ENCODE data around the gene TSEN15. TPM values are rescaled to one million over a fixed set of nuclear protein-coding genes. Genes with fewer than 3 reads are reported as not detected.

Gene TSEN15
- total and polyA plus RNA-seq, 10 of the 15 experiments (the other 5 are each of a cell fraction or from before 2014, with no cell fraction given): 21.1 to 136 (median 70.2) TPM

DNA sequence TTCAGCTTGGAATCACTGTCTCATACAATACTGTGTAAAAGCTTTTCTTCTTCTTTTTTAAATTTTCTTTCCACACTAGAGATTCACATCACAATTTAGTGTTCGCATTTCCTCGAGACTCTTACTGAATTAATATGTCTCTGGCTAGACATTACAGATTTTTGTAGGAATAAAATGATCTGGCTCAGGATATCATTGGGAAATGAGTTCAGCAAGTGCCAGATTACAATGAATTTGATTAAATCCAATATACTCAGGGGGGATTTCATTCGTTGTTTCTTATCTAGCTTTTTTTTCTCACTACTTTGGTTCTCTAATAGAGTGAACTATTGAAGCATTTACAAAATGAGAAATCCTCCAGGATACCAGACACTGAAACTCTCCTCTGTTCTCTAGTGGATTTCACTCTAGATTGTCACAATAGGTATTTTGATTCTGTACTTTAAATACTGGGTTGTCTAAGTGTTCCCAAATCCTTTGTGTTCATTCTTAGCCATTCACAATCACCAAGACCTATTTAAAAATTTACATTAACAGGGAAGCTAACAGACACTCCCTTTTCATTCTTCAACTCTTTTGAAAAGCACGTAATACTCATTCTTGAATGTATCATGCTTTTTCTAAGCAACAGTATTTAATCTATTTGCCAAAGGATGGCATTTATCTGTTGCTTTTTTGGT lies 2.8 kb upstream of the TSEN15 start:
- no TSS peak for BruUV-seq (replicated peaks)
- ATAC-seq (no peak), DNase-seq (ENCODE audit: low read depth, low spot score) (no peak), FAIRE-seq (no peak)
- Histone ChIP-seq H4K20me1 (ENCODE audit: control insufficient read depth, insufficient read depth) (no peaks in the 10 kb centered on the region), H3K79me2 (ENCODE audit: control insufficient read depth, insufficient read depth, low read length) (peaks cover 15% of the 10 kb centered on the region), H3K4me1 (ENCODE audit: control insufficient read depth, insufficient read depth, low read length) (peaks cover 7% of the 10 kb centered on the region; the same call in 1 of the 2 replicates), H3K27me3 (replicated peaks in 1 of 2; ENCODE audit: control insufficient read depth in 2 of 2, insufficient read depth in 2 of 2, low read length in 1 of 2) (no peaks in the 10 kb centered on the region; a peak in 1 of 4 replicates), H3K27ac (ENCODE audit: control insufficient read depth, insufficient read depth) (no peak overlapping the region), H3K36me3 (ENCODE audit: control insufficient read depth in 2 of 2, insufficient read depth in 2 of 2, low read length in 1 of 2) (no peaks in the 10 kb centered on the region), H3K4me2 (ENCODE audit: control insufficient read depth, insufficient read depth) (no peak overlapping the region), H3K4me3 (no peak overlapping the region), H3K9me3 (replicated peaks; ENCODE audit: control insufficient read depth, insufficient read depth, low read length) (no peaks in the 10 kb centered on the region), H2AFZ (ENCODE audit: control insufficient read depth, low read depth, low read length) (no peak overlapping the region), H3K9ac (ENCODE audit: control insufficient read depth, insufficient read depth, low read length) (no peak overlapping the region)
- RAD21 ChIA-PET (ENCODE audit: unreplicated experiment): interaction anchor here (1.3 kb wide), 1 partner anchor 133 kb away, joined by 4 read pairs; no protein-coding TSS in a partner anchor
- intact Hi-C loops (cut with micrococcal nuclease; ENCODE audit: unreplicated experiment) (no loop called here), in situ Hi-C loops (cut with MboI) (no loop called here)
- POLR2A ChIA-PET: no interaction called here
- WGBS (ENCODE audit: insufficient coverage, insufficient replicate concordance, low lambda C conversion rate, missing lambda C conversion rate): 48% methylated on average over 4 of the region's 4 CpGs
- SMC1A ChIA-PET (ENCODE audit: uncharacterized antibody, unreplicated experiment): interaction anchor here (0.6 kb wide), 1 partner anchor 350 kb away, joined by 4 read pairs; no protein-coding TSS in a partner anchor
- no peak for TF ChIP-seq SRF (IDR thresholded peaks at IDR 0.05; ENCODE audit: low read depth in 2 of 2, low read length in 2 of 2)
- no peak for TF ChIP-seq NRF1 (conservative IDR thresholded peaks at IDR 0.05; ENCODE audit: low read depth, low read length)
- TF ChIP-seq, protein P1, sequence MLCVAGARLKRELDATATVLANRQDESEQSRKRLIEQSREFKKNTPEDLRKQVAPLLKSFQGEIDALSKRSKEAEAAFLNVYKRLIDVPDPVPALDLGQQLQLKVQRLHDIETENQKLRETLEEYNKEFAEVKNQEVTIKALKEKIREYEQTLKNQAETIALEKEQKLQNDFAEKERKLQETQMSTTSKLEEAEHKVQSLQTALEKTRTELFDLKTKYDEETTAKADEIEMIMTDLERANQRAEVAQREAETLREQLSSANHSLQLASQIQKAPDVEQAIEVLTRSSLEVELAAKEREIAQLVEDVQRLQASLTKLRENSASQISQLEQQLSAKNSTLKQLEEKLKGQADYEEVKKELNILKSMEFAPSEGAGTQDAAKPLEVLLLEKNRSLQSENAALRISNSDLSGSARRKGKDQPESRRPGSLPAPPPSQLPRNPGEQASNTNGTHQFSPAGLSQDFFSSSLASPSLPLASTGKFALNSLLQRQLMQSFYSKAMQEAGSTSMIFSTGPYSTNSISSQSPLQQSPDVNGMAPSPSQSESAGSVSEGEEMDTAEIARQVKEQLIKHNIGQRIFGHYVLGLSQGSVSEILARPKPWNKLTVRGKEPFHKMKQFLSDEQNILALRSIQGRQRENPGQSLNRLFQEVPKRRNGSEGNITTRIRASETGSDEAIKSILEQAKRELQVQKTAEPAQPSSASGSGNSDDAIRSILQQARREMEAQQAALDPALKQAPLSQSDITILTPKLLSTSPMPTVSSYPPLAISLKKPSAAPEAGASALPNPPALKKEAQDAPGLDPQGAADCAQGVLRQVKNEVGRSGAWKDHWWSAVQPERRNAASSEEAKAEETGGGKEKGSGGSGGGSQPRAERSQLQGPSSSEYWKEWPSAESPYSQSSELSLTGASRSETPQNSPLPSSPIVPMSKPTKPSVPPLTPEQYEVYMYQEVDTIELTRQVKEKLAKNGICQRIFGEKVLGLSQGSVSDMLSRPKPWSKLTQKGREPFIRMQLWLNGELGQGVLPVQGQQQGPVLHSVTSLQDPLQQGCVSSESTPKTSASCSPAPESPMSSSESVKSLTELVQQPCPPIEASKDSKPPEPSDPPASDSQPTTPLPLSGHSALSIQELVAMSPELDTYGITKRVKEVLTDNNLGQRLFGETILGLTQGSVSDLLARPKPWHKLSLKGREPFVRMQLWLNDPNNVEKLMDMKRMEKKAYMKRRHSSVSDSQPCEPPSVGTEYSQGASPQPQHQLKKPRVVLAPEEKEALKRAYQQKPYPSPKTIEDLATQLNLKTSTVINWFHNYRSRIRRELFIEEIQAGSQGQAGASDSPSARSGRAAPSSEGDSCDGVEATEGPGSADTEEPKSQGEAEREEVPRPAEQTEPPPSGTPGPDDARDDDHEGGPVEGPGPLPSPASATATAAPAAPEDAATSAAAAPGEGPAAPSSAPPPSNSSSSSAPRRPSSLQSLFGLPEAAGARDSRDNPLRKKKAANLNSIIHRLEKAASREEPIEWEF (IDR thresholded peaks at IDR 0.05; ENCODE audit: insufficient replicate concordance, low read depth, low read length): no peak
- no peak for TF ChIP-seq ZNF274 (IDR thresholded peaks at IDR 0.05; ENCODE audit: insufficient read depth, insufficient read length)
- no peak for TF ChIP-seq CBFB (IDR thresholded peaks at IDR 0.05; ENCODE audit: low read depth)
- TF ChIP-seq ETV6 (conservative IDR thresholded peaks at IDR 0.05 in 1 of 2, IDR thresholded peaks at IDR 0.05 in 1 of 2; ENCODE audit: borderline replicate concordance in 1 of 2, low read depth in 1 of 2): no peak
- no peak for TF ChIP-seq EP300 (IDR thresholded peaks at IDR 0.05; ENCODE audit: borderline replicate concordance in 1 of 2, control insufficient read depth in 1 of 2, low read depth in 2 of 2, low read length in 2 of 2)
- CTCF ChIA-PET: no interaction called here
